IMR-90 (cell line): Measurements from ENCODE around the gene AUH. TPM values are rescaled to one million over a fixed set of nuclear protein-coding genes. Genes with fewer than 3 reads are reported as not detected.

Experiments used
- ATAC-seq: fragments of 200-7000 bp; cut with Tn5 transposase; 2 replicates; pipeline ENCODE4 v1.9.1; 2020; ENCODE audit warnings: low read depth, mild to moderate bottlenecking, moderate library complexity
- BruUV-seq: library from RNA; stranded (reverse); fragments of 400-500 nt; replicated peaks from 2 replicates; lab custom pipeline; 2021; lab: Mats Ljungman, UMichigan
- CTCF ChIA-PET: fragments of 300-600 bp; formaldehyde crosslinking; extraction: SDS; loops from one replicate; lab custom pipeline; 2021; ENCODE audit warnings: antibody characterized with exemption; lab: Yijun Ruan, JAX
- POLR2A ChIA-PET: fragments of 300-600 bp; sonication (Branson Sonifier 250); formaldehyde crosslinking; loops from one replicate; lab custom pipeline; 2022; ENCODE audit warnings: antibody characterized with exemption; ENCODE audit not compliant: unreplicated experiment; lab: Charles Lee
- DNase-seq: peaks from one replicate; pipeline ENCODE4 v3.0.0; 2013
- H2AFZ ChIP-seq: replicated peaks from 2 replicates; pipeline ENCODE3; 2013; ENCODE audit warnings: low read length, mild to moderate bottlenecking; ENCODE audit not compliant: poor library complexity
- H2AK5ac ChIP-seq: 2 replicates; pipeline ENCODE4 v1.6.1; 2013; ENCODE audit warnings: low read depth, low read length, inconsistent platforms
- H2AK9ac ChIP-seq: replicated peaks from 2 replicates; pipeline ENCODE3; 2013; ENCODE audit warnings: mild to moderate bottlenecking, low read depth, low read length, moderate library complexity; ENCODE audit not compliant: poor library complexity
- H2BK120ac ChIP-seq: 2 replicates; pipeline ENCODE4 v1.6.1; 2013; ENCODE audit warnings: low read depth, low read length, inconsistent platforms
- H2BK15ac ChIP-seq: 3 replicates; pipeline ENCODE4 v1.6.1; 2013; ENCODE audit warnings: low read depth, low read length, inconsistent platforms
- H2BK20ac ChIP-seq: 2 replicates; pipeline ENCODE4 v1.6.1; 2013; ENCODE audit warnings: low read depth, mild to moderate bottlenecking, inconsistent platforms, low read length, moderate library complexity
- H2BK5ac ChIP-seq: 2 replicates; pipeline ENCODE4 v1.6.1; 2013; ENCODE audit warnings: mild to moderate bottlenecking, low read depth, low read length, inconsistent platforms; ENCODE audit not compliant: poor library complexity, severe bottlenecking
- H3K14ac ChIP-seq: replicated peaks from 2 replicates; pipeline ENCODE4 v1.6.1; 2013; ENCODE audit warnings: low read depth, low read length, inconsistent platforms
- H3K18ac ChIP-seq: 2 replicates; pipeline ENCODE4 v1.6.1; 2013; ENCODE audit warnings: low read depth, low read length, control low read depth
- H3K23ac ChIP-seq: 2 replicates; pipeline ENCODE4 v1.6.1; 2013; ENCODE audit warnings: low read depth, low read length, inconsistent platforms
- H3K27ac ChIP-seq: 2 replicates; pipeline ENCODE4 v1.5.1; 2013; ENCODE audit warnings: mild to moderate bottlenecking, control low read depth, low read length; ENCODE audit not compliant: insufficient read depth
- H3K27me3 ChIP-seq: 2 replicates; pipeline ENCODE4 v1.6.1; 2013; ENCODE audit warnings: low read length; ENCODE audit not compliant: control insufficient read depth, insufficient read depth
- H3K36me3 ChIP-seq: 2 replicates; pipeline ENCODE4 v1.6.1; 2013; ENCODE audit warnings: low read length, mixed read lengths; ENCODE audit not compliant: control insufficient read depth, insufficient read depth
- H3K4ac ChIP-seq: 2 replicates; pipeline ENCODE4 v1.6.1; 2013; ENCODE audit warnings: low read depth, low read length, inconsistent platforms
- H3K4me1 ChIP-seq: 2 replicates; pipeline ENCODE4 v1.6.1; 2013; ENCODE audit warnings: low read length, mixed read lengths; ENCODE audit not compliant: control insufficient read depth, insufficient read depth
- H3K4me2 ChIP-seq: 2 replicates; pipeline ENCODE4 v1.6.1; 2013; ENCODE audit warnings: low read depth, mild to moderate bottlenecking, control low read depth, low read length, moderate library complexity
- H3K4me3 ChIP-seq: 2 replicates; pipeline ENCODE4 v1.5.1; 2013; ENCODE audit warnings: low read depth, mild to moderate bottlenecking, control low read depth, low read length, moderate library complexity; ENCODE audit not compliant: insufficient read depth
- H3K56ac ChIP-seq: 2 replicates; pipeline ENCODE4 v1.6.1; 2013; ENCODE audit warnings: low read length, inconsistent platforms; ENCODE audit not compliant: insufficient read depth; ENCODE audit errors: extremely low read depth
- H3K79me1 ChIP-seq, 2 experiments: 2 replicates each; pipeline ENCODE4 v1.6.1; 2013; ENCODE audit warnings: low read length in 2 of 2, inconsistent platforms in 1 of 2, low read depth in 1 of 2
- H3K9ac ChIP-seq: 2 replicates; pipeline ENCODE4 v1.6.1; 2013; ENCODE audit warnings: low read depth, low read length, control low read depth
- H3K9me1 ChIP-seq: 2 replicates; pipeline ENCODE4 v1.6.1; 2013; ENCODE audit warnings: low read length, inconsistent platforms; ENCODE audit not compliant: insufficient read depth
- H3K9me3 ChIP-seq: 2 replicates; pipeline ENCODE4 v1.6.1; 2013; ENCODE audit warnings: low read length; ENCODE audit not compliant: control insufficient read depth, insufficient read depth
- H4K20me1 ChIP-seq: 2 replicates; pipeline ENCODE4 v1.6.1; 2013; ENCODE audit warnings: low read length, inconsistent platforms; ENCODE audit not compliant: insufficient read depth
- H4K5ac ChIP-seq: 2 replicates; pipeline ENCODE4 v1.6.1; 2013; ENCODE audit warnings: mild to moderate bottlenecking, low read depth, low read length, control low read depth
- H4K8ac ChIP-seq, 2 experiments: 2 replicates each; pipeline ENCODE4 v1.6.1; 2013; ENCODE audit warnings: low read depth in 2 of 2, low read length in 2 of 2, control low read depth in 1 of 2, inconsistent platforms in 1 of 2
- H4K91ac ChIP-seq: 2 replicates; pipeline ENCODE4 v1.6.1; 2013; ENCODE audit warnings: low read depth, low read length, inconsistent platforms; ENCODE audit not compliant: insufficient read depth
- MAFK ChIP-seq: IDR thresholded peaks from 2 replicates; pipeline ENCODE4 v1.6.1; 2012; ENCODE audit warnings: low read depth, low read length, improper control_type of control experiment
- NFE2L2 ChIP-seq: fragments of 150-350 bp; IDR thresholded peaks from 2 replicates; pipeline ENCODE4 v1.6.1; 2016; ENCODE audit warnings: low read depth, mild to moderate bottlenecking, low read length
- POLR2A ChIP-seq: IDR thresholded peaks from 2 replicates; pipeline ENCODE4 v1.6.1; 2012; ENCODE audit warnings: mild to moderate bottlenecking, low read depth, low read length
- RAD21 ChIP-seq: IDR thresholded peaks from 2 replicates; pipeline ENCODE4 v1.6.1; 2012; ENCODE audit warnings: low read length, improper control_type of control experiment
- RFX5 ChIP-seq: IDR thresholded peaks from 2 replicates; pipeline ENCODE4 v1.8.0; 2012; ENCODE audit warnings: low read depth, mild to moderate bottlenecking, low read length, moderate library complexity
- SMC3 ChIP-seq: fragments of 150-350 bp; IDR thresholded peaks from 2 replicates; pipeline ENCODE4 v1.6.1; 2016; ENCODE audit warnings: low read depth, mild to moderate bottlenecking, antibody characterized with exemption, low read length, moderate library complexity
- WGBS, 2 experiments: methylation state at CpG; one replicate each; pipeline versions ENCODE4 v1.1.5 to v1.1.7; 2013; ENCODE audit warnings: missing lambda C conversion rate in 2 of 2; ENCODE audit not compliant: insufficient read length in 1 of 2; ENCODE audit errors: extremely low coverage in 2 of 2; 5-methylcytosine and 5-hydroxymethylcytosine counted together
- dilution Hi-C: fragments of 300-500 bp; cut with HindIII; formaldehyde crosslinking; loops from one replicate; pipeline ENCODE4 v1.14.3; 2018; ENCODE audit warnings: low sequenced_read_pairs; ENCODE audit not compliant: unreplicated experiment
- in situ Hi-C: fragments of 300-500 bp; cut with MboI; formaldehyde crosslinking; loops from 3 replicates; pipeline ENCODE4 v1.14.3; 2019; ENCODE audit warnings: low sequenced_read_pairs, inconsistent platforms, mixed read lengths
- intact Hi-C: fragments of 100-400 bp; cut with micrococcal nuclease; formaldehyde crosslinking; loops from 2 replicates; pipeline ENCODE4 v1.10.0; 2022
- polyA plus RNA-seq, 3 experiments: library from polyadenylated mRNA; depleted of rRNA; stranded (reverse); fragments of >200 nt; gene quantifications; 2 replicates each; pipeline ENCODE4 v1.2.3, GENCODE V29; 2012; ENCODE audit warnings: low replicate concordance in 1 of 3
- total RNA-seq: library from RNA; depleted of rRNA; stranded (reverse); fragments of >200 nt; gene quantifications from 2 replicates; pipeline ENCODE4 v1.2.3, GENCODE V29; 2012

AUH gene
- total and polyA plus RNA-seq, 2 of the 4 experiments (the other 2 are of a cell fraction), result 5.9 to 8.1 TPM

DNA sequence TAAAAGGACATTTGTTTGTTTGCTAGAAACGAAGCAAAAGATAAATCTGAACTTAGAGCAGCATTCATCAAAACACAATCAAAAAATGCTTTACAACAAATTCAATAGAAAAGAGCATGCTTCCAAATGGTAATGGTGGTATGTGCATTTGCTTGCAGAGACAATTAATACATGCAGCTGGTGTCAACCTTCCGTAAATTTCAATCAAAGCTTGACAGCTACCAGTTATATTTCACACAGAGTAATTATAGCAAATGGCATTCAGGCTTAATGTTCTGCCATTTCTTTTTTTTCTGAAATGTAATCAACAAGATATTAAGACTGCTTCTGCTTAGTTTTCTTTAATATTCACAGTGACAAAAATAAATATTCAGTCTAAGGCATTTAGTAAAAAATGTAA is 90.6 kb downstream of the AUH start:
- no peak overlapping the region for H3K56ac ChIP-seq
- WGBS, 2 experiments, result no CpG with 5 or more reads among the region's 2 CpGs
- no peak overlapping the region for H2AFZ ChIP-seq
- H2BK20ac ChIP-seq, result no peak overlapping the region
- no peak for DNase-seq
- H4K5ac ChIP-seq, result no peak overlapping the region
- H3K4me3 ChIP-seq, result no peak overlapping the region
- H3K4me2 ChIP-seq, result no peak overlapping the region
- H3K9me3 ChIP-seq, result no peaks in the 10 kb centered on the region
- ChIA-PET CTCF (no interaction called here), POLR2A (no interaction called here)
- no peak overlapping the region for H2BK120ac ChIP-seq
- H3K23ac ChIP-seq, result no peak overlapping the region
- in situ Hi-C loops (no loop called here), intact Hi-C loops (no loop called here), dilution Hi-C loops (no loop called here)
- peaks cover 3% of the 10 kb centered on the region; the same call in 1 of the 2 replicates for H3K9me1 ChIP-seq
- no peak overlapping the region for H3K4ac ChIP-seq
- H2AK9ac ChIP-seq, result no peak overlapping the region
- H3K27ac ChIP-seq, result no peak overlapping the region
- TF ChIP-seq SMC3 (no peak), MAFK (no peak), POLR2A (no peak), RAD21 (no peak), RFX5 (no peak), NFE2L2 (no peak)
- H2AK5ac ChIP-seq, result no peak overlapping the region
- no peak overlapping the region for H3K9ac ChIP-seq
- no peaks in the 10 kb centered on the region for H3K36me3 ChIP-seq
- no peaks in the 10 kb centered on the region for H4K20me1 ChIP-seq
- no peak overlapping the region for H2BK15ac ChIP-seq
- no peak for ATAC-seq
- H2BK5ac ChIP-seq, result no peak overlapping the region
- H4K91ac ChIP-seq, result no peak overlapping the region
- H3K4me1 ChIP-seq, result no peaks in the 10 kb centered on the region
- 0 out of 4 replicates have a peak, but pooled peaks cover 0 to 9% of the 10 kb centered on the region in 2 experiments for H3K79me1 ChIP-seq
- H3K18ac ChIP-seq, result no peak overlapping the region
- H3K14ac ChIP-seq, result no peak overlapping the region
- H3K27me3 ChIP-seq, result no peaks in the 10 kb centered on the region
- BruUV-seq, result no TSS peak
- H4K8ac ChIP-seq, result no peak overlapping the region
